Tongue (tissue), 2 donors: ENCODE data around the gene RNF113B. TPM values are rescaled to one million over a fixed set of nuclear protein-coding genes. Genes with fewer than 3 reads are reported as not detected.

Source experiments
- DNase-seq: peaks from one replicate; pipeline ENCODE4 v3.0.0-alpha.2; 2015
- total RNA-seq: library from RNA; depleted of rRNA; stranded (reverse); fragments of >200 nt; gene quantifications from one replicate; pipeline ENCODE4 v1.2.3, GENCODE V29; 2014

Gene RNF113B
- total RNA-seq, 1 donor from 2014 or later: not detected

- peak; percentile 41 for DNase-seq
Measured at GRCh38 chr13:98173431-98174152, 3.5 kb downstream of the RNF113B start.

- DNase-seq: peak; percentile 66
Measured at GRCh38 chr13:98172590-98173422, 4.3 kb downstream of the RNF113B start.

GRCh38 chr13:98171900-98172589 is 5.0 kb downstream of the RNF113B start:
- peak; percentile 38 for DNase-seq

DNA sequence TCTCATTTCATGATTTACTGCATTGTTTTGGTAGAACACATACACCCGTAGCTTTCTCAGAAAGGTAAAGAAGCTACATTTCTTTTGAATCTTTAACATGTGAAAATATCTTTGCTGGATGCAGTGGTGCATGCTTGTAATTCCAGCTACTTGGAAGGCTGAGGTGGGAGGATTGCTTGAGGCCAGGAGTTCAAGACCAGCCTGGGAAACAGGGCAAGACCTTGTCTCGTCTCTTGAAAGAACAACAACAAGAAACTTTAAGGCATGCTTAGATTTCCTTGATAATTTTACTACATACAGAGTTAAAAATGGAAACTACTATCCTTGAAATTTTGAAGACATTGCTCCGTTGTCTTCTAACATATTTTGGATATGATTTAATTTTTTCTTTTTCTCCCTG is 7.7 kb downstream of the RNF113B start:
- DNase-seq: no peak

GRCh38 chr13:98162935-98163334 is 14.1 kb downstream of the RNF113B start:
- no peak for DNase-seq

DNA sequence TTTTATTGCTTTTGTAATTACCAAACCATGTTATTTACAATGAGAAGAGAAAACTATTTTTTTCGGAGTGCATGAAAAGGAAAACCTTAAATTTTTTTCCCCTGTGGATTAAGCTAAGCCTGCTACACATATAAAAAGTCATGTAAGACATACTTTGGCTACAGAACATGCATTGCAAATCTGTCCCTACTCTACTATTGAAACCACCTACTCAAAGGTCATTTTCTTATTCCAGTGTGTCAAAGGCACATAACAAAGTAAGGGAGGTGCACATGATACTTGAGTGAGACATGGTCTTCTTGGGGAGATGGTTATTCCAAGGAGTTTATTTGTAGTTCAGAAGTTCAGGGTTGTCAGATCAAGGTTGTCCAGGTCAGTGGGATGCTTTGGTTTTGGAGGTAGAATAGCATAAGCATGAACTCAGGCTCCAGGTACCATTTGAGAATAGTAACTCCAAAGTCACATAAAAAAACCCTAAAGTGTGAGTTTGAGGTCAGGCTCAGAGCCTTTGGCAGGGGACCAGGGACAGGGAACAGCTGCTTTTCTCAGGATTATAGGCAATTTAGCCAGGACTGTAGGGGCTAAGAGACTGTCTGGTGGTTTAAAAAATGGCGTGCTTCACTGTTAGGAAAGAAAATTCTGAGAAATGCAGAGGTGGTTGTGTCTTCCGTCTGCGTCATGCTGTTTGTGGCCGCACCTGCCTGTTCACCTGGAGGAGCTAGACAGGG is 18.7 kb downstream of the RNF113B start:
- peak; percentile 77 for DNase-seq

DNA sequence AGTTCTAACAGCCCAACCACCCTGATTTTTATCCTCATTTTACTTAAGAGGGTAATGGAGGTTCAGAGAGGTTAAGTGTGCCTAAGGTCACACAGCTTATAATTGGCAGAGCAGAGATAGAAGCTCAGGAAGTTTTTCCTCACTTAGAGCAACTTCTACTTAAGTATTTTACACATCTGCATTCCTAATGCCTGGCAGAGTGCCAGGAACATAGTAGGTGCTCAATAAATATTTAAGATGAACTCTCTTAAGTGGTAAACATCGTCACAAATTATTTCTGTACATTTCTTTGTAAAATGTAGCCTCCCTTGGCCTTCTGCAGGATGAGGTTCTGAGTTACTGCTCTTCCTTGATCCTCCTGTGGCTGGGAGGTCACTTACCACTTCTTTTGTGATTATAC is 19.5 kb downstream of the RNF113B start:
- DNase-seq: peak; percentile 19

- no peak for DNase-seq
Measured at GRCh38 chr13:98157188-98157587, 19.9 kb downstream of the RNF113B start.

- DNase-seq: no peak
Measured at GRCh38 chr13:98156259-98156658, 20.8 kb downstream of the RNF113B start.

DNA sequence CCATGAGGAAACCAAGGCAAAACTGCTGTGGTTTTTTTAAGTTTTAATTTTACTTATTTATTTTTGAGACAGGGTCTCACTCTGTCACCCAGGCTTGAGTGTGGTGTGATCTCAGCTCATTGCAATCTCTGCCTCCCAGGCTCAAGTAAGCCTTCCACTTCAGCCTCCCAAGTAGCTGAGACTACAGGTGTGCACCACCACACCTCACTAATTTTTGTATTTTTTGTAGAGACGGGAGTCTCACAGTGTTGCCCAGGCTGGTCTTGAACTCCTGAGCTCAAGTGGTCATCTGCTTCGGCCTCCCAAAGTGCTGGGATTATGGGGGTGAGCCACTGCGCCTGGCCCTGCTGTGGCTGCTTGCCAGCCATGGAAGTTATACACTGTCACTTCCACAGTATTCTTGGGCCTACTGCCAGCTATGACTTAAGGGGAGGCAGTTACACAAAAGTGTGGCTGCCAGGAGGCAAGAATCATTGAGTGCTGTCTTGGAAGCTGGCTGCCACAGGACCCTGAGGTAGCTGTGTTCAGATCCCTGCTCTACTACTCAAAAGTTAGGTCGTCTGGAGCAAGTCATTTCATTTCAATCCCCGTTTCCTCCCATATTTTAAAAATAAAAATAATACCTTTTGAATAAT is 21.5 kb downstream of the RNF113B start:
- DNase-seq: peak; percentile 60

DNA sequence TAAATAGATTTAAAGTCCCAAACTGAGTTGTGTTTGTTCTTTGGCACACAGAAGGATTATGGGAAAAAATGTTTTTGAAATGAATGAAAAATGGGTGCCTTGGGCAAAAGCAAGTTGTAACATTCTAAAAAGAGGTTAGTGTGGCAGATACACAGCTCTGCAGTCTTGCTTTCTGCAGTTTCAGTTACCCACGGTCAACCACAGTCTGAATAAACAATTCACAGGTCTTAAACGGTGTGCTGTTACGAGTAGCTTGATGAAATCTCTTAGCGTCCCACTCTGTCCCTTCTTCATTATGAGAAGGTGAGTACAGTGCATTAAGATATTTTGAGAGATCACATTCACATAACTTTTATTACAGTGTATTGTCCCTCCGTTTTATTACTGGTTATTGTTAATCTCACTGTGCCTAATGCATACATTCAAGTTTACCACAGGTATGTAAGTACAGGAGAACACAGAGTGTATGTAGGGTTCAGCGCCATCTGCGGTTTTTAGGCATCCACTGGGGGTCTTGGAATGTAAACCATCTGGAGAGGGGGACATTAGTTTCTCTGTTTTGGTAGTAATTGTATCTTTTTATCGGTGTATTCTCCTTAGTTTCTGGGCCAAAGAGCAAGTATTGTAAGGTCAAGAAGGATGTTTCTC is 26.1 kb downstream of the RNF113B start:
- DNase-seq: no peak

DNA sequence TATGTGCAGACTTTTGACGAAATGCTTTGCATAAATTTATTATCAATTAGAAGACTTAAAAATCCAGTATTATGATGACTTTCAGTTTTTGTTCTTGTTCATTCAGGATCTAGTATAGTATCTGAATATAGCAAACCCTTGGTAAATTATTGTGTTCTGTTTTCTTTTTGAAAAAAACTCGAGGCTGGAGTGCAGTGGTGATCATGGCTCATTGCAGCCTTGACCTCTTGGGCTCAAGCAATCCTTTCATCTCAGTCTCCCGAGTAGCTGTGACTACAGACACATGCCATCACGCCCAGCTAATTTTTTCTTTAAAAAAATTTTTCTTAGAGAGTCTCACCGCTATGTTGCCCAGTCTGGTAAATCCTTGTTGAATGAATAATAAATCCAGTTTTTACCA is 29.5 kb downstream of the RNF113B start:
- no peak for DNase-seq

GRCh38 chr13:98144801-98145350 is 32.2 kb downstream of the RNF113B start:
- peak; percentile 54 for DNase-seq

DNA sequence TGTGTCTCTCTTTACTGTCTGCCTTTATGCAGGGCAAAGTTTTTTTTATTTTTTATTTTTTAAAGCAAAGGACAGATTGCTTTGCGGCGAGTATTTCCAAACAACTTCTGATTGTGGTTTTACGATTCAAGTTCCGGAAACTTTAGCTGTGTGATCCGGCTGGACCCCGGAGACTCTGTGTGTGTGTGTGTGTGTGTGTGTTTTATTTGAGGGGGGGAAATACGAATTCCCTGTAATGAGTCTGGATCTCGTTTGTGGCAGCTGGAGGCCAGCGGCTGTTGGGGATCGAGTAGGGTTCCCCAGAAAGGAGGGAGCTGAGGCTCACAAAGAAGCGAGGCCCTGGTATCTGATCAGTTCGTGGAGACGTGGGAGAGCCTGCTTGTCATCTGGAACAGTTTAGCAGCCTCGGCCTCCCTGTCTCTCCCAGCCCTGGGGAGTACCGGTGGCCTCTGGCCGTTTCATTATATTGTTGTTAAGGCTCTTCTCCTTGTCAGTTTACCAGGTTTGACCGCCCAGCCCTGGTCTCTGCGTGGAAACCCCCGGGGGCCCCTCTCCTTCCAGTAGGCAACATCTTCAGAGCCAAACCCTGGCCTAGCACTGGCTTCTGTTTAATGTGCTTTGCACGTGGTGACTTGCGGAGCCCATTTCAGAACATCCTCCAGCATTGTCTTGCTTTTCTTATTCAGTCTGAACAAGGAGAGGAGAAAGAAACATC is 32.9 kb downstream of the RNF113B start:
- DNase-seq: peak; percentile 56

GRCh38 chr13:98143601-98144026 is 33.5 kb downstream of the RNF113B start:
- no peak for DNase-seq

DNA sequence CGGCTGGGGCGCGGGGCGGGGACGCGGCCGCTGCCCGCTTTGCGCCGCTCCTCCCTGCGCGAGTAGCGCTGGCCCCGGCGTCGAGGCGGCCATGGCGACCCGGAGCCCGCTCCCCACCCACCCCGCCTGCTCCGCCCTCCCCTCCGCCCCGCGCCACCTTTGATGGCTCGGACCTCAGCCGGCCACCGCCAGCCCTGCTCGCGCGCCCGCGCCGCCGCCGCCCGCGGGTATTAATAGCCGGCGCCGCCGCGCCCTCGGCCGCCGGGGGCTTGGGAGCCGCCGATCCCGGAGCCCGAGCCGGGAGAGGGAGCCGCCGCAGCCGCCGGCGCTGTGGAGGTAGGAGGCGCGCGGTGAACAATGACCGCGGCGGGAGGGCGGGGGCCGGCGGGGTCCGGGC is 33.9 kb downstream of the RNF113B start:
- DNase-seq: peak; percentile 72

DNA sequence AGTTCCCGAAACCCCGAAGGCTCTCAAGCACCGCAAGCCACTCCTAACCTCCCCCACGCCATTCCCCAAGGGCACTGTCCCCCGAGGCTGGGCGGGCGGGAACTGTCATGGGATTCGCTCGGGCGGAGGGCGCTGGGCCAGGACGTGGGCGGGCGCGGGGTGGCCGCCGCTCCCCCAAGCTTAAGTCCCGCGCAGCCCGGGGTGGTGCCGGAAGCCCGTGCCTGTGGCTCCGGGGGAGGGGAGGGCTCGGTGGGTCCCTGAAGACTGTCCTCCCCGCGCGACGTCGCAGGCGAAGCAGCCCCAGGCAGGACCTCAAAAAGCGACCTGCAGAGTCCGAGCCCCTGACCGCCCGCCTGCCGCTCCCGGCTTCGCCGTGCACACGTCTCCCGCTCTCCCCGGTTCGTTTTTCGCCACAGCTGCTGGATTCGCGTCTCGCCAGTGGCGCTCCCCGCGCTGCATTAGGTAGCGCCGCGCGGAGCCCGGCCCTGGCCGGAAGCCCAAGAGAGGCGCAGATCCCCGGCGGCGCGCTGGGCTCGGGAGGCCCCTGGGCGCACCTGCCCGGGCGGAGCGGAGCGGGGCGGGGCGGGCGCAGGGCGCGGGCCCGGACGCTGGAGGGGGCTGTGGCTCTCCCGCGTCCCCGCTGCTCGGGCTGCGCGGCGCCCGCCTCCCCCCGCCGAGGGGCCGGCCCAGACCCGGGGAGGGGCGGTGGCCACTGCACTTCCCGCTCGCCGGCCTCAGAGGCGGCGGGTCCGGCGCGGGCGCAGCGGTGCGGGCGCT is 34.5 kb downstream of the RNF113B start, which contains the start of gene FARP1:
TSS of gene FARP1 (plus strand) at position 715 of the 777 bp plus-strand sequence. CDS start 70,149 bp downstream, outside the sequence.
- peak; percentile 88 for DNase-seq

GRCh38 chr13:98141509-98142379 is 35.3 kb downstream of the RNF113B start:
- DNase-seq: peak; percentile 53
